HG02588 (cell line): ENCODE measurements around the gene CDH12.
"Not testable (repeated sequence)": the region's sequence is repeated elsewhere in the genome, so short reads cannot be mapped to it uniquely, and the experiment has no call there.

ENCODE experiments used
- ATAC-seq: cut with Tn5 transposase; IDR thresholded peaks from one replicate; pipeline ENCODE4 v1.9.1; 2021; ENCODE audit warnings: mild to moderate bottlenecking, moderate library complexity; ENCODE audit not compliant: unreplicated experiment

The CDH12 gene

GRCh38 chr5:22316294-22316693 is 536.9 kb downstream of the CDH12 start:
- no peak for ATAC-seq

- not testable (repeated sequence) for ATAC-seq
These were observed 538.1 kb downstream of the CDH12 start for GRCh38 chr5:22315052-22315451.

- no peak for ATAC-seq
These were observed 538.6 kb downstream of the CDH12 start for GRCh38 chr5:22314548-22314947.

DNA sequence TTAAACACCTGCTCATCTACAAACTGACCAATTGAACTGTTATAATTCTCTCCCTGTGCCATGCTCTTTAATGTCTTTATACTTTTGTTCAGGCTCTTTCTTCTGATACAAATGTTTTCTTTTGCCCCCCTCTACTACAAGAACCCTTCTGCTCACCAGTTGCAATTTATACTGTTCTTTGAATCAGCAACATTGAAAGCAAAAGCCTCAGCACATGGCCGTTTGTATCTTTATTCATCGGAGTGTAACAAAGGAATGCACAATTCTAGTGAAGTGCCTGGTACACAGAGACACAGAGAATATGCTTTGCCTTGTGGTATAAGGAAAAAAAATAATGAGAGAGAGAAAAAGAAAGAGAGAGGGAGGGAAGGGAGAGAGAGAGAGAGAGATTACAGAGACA is 547.1 kb downstream of the CDH12 start:
- no peak for ATAC-seq

- no peak for ATAC-seq
These were observed 557.3 kb downstream of the CDH12 start for GRCh38 chr5:22295832-22296231.

GRCh38 chr5:22293147-22293546 is 560.0 kb downstream of the CDH12 start:
- no peak for ATAC-seq

DNA sequence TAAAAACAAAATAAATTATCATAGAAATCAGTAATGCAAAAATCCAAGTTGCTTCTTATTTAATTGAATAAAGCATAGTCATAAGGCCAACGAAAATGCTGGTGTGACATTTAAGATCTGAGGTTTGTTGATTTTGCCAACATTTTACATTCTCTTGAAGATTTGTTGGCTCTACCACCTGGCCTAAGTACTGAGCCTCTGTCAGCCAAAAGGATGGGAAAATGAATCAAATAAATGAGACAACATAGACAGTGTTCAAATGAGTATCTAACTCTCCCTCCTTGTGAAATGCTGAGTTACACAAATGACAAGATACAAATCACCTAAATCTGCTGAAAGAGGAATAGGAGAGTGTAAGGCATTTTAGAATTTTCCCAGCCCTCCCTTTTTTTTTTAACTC is 575.0 kb downstream of the CDH12 start:
- ATAC-seq, result no peak

DNA sequence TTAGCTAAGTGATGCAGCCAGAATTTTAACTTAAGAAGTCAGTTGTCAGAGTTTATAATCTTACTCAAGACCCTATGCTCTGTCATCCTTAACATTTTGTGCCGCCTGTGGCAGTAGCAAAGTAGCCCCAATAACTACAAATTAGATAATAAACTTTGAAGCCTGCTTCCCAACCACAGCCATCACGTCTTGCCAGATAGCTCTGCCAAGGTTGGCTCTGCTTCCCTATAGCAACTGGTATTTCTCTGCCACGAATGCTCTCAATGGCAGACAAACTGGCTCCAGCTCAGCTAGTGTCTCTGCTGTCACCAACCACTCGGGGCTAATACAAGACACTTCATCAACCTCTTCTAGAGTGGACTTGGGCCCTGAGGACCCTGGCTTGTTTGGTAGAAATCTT is 576.1 kb downstream of the CDH12 start:
- ATAC-seq, result no peak

- not testable (repeated sequence) for ATAC-seq
These were observed 587.3 kb downstream of the CDH12 start for GRCh38 chr5:22265855-22266254.

DNA sequence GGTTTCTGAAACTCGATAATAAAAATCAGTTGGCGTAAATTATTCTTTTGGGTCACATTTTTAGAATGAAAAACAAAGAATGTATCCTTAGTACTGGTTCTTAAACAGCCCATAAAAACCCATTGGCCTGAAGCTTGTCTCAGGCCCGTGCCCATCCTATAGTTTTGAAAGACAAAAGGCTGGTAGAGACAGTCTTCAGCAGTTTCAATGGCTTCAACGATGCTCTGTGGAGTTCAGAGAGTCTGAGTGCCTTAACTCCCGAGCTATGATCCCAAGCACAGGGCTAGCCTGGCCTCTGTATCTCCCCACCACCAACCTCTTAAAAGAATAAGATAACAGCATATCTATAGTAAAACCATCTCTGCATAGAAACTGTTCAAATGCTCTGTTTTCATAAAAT is 595.0 kb downstream of the CDH12 start:
- no peak for ATAC-seq

DNA sequence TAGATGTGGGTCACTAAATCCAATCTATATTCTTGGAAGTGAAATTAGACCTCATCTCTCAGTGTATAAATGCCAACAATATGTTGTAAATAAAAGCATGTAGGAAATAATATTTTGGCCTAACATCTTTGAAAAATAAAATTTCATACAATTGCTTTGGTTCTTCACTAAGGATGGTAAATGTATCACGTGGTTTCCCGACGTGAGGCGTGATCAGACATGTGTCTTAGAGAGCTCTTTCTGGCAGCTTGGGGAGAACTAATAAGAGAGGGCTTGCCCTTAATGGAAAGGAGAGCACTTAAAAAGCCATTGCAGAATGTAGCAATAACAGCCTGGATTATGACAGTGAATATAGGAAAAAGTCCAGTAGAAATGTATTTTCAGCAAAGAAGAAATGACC is 602.6 kb downstream of the CDH12 start:
- ATAC-seq, result no peak

DNA sequence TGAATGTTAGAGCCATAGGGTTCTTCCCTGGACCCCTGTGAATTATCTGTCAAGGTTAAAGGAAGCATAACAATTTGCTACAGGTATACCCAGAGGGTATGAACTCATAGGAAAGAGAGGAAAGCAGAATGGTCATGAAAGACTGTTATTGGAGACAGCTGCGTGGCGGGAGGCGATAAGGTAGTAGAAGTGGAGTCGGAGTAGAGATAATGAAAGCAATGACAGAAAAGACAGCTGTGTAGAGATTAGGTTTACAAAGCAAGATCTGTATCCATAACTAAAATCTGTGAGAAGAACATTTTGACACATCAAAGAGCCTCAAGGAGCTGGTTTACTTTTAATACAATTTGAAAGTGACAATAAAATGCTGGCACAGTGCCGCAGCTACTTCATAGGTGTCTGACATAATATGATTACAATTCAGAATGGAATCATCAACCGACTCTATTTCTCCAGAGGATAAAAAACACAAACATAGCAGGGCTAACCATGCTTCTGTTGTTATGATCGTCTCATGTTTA is 603.9 kb downstream of the CDH12 start:
- ATAC-seq, result no peak

DNA sequence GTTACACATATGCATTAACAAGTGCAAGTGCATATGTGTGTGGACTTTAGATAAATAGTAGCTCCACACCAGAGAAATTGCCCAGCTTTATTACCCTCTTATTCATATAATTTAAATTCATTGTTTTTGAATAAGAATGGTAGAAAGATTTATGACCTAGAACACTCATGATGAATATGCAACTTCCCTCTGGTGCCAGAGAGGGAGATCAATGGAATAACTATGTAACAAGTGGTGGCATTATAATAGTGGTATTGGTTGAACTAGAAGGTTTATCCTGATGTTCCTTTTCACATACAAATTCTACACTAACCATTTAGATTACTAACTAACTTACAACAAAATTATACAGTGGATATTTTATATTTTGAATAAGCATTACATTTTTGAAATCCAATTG is 607.4 kb downstream of the CDH12 start:
- ATAC-seq, result no peak

- ATAC-seq, result no peak
These were observed 610.6 kb downstream of the CDH12 start for GRCh38 chr5:22242532-22242931.

DNA sequence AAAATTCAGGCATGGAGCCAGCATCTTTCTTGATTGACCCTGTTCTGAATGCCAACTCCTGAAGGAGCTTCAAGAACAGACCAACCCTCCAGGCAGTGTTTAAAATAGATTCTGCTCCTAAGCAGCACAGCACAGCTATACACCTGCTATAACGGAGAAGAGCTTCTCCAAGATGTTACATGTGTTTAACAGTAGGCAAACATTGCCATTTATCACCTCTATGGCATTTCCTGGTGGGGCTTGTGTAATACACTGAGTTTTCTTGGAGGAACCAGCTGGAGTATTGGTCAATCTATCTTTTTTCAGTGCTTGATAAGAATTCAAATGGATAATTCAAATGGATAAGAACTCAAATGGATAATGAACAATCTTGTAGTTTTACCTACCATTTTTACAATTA is 615.1 kb downstream of the CDH12 start:
- ATAC-seq, result no peak

GRCh38 chr5:22226423-22226822 is 626.7 kb downstream of the CDH12 start:
- no peak for ATAC-seq

DNA sequence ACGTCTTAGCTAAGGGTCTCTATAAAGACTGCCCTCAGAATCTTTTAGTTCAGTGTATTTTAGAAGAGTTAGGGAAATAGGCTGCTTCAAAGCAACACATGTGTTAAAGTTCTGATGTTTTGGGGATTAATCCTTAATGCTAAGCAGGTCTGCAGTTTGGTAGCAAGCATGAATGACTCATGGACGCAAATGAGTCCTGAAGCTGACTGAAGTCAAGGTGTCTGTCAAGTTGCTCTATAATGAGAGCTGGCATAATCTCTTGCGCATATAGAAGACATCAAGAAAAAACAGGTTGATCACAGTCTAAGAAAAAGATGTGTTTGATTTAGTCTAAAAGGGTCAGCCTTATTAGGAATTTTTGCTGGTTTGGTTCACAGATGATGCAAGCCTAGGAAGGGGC is 630.1 kb downstream of the CDH12 start:
- ATAC-seq, result no peak

DNA sequence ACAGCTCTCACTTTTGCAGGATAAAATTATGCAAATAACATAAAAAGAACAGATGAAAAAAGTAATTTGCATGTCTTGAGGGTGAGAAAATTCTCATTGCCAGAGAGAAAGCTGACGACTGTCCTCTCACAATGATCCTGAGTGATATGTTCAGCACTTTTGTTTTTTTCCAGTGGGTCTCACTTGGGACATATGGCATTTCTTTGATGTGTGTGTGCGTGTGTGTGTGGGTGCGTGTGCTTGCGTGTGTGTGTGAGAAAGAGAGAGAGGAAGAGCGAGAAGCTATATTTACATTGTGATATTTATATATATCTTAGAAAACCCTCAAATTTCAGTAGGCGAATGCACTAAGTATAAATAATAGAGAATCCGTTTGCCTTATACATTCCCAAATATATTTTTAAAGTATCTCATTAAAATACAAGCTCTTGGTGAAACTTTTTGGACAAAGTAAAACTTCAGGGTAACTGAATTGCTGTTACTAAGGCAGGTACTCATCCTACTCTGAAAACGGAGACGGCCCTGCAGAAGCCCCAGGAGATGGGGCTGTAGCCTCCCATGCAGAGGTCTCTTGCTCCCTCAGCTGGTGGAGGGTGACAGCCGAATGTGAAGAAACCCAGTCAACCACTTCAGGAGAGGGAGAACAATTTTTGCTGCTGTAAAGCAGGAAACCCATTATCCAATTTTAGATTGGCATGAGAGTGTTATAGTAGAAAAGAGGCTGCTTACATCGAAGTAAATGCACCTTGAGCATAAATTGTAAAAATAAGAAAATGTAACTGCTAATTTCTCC is 639.2 kb downstream of the CDH12 start:
- not testable (repeated sequence) for ATAC-seq

GRCh38 chr5:22212254-22212991 is 640.7 kb downstream of the CDH12 start:
- not testable (repeated sequence) for ATAC-seq

GRCh38 chr5:22208463-22208862 is 644.7 kb downstream of the CDH12 start:
- not testable (repeated sequence) for ATAC-seq

- not testable (repeated sequence) for ATAC-seq
These were observed 664.5 kb downstream of the CDH12 start for GRCh38 chr5:22188651-22189050.

- ATAC-seq, result not testable (repeated sequence)
These were observed 665.4 kb downstream of the CDH12 start for GRCh38 chr5:22187632-22188228.
